Bone marrow (tissue), 2 donors: ENCODE measurements around the gene MMD.

Source experiments
- DNase-seq, 2 donors: peaks; one replicate each; lab custom pipeline; 2025; lab: John Stamatoyannopoulos, UW

The MMD gene

GRCh38 chr17:55348749-55349354, 72.8 kb downstream of the MMD start:
- DNase-seq: peak in 1 of 2 donors; percentile 34

- no peak for DNase-seq
These were observed 74.3 kb downstream of the MMD start for GRCh38 chr17:55347341-55347740.

- DNase-seq: no peak
These were observed 75.0 kb downstream of the MMD start for GRCh38 chr17:55346658-55347057.

- DNase-seq: no peak
These were observed 76.5 kb downstream of the MMD start for GRCh38 chr17:55345132-55345531.

- DNase-seq: peak in 1 of 2 donors; percentile 77
These were observed 77.1 kb downstream of the MMD start for GRCh38 chr17:55344514-55344997.

GRCh38 chr17:55343900-55344513, 77.6 kb downstream of the MMD start:
- no peak for DNase-seq

- no peak for DNase-seq
These were observed 78.6 kb downstream of the MMD start for GRCh38 chr17:55342800-55343585.
